Peyer's patch (tissue), 4 donors: Measurements from ENCODE around the gene MS4A10.

Experiments used
- CTCF ChIP-seq, 6 experiments: fragments of 450-650 bp in 4 of 6; fragments of 200-600 bp in 2 of 6; sonication (generic) in 1 of 6; IDR thresholded peaks; one replicate each; pipeline ENCODE4 v1.5.1; 2017 to 2019; ENCODE audit warnings: antibody characterized with exemption in 6 of 6, mild to moderate bottlenecking in 3 of 6, moderate library complexity in 1 of 6
- POLR2A ChIP-seq, 2 donors: fragments of 450-650 bp; IDR thresholded peaks; one replicate each; pipeline ENCODE4 v1.5.1; 2017; ENCODE audit warnings: antibody characterized with exemption in 2 of 2, mild to moderate bottlenecking in 2 of 2, moderate library complexity in 2 of 2

- TF ChIP-seq CTCF (IDR thresholded peaks at IDR 0.05) (no peak), POLR2A (IDR thresholded peaks at IDR 0.05) (no peak)
Measured at GRCh38 chr11:60840470-60841430, 55.6 kb downstream of the MS4A10 start.
